Measurements from ENCODE around the gene PIP4K2A. TPM values are rescaled to one million over a fixed set of nuclear protein-coding genes. Genes with fewer than 3 reads are reported as not detected.

PIP4K2A gene
- total RNA-seq, 1 donor from 2014 or later: 44.1 TPM

DNA sequence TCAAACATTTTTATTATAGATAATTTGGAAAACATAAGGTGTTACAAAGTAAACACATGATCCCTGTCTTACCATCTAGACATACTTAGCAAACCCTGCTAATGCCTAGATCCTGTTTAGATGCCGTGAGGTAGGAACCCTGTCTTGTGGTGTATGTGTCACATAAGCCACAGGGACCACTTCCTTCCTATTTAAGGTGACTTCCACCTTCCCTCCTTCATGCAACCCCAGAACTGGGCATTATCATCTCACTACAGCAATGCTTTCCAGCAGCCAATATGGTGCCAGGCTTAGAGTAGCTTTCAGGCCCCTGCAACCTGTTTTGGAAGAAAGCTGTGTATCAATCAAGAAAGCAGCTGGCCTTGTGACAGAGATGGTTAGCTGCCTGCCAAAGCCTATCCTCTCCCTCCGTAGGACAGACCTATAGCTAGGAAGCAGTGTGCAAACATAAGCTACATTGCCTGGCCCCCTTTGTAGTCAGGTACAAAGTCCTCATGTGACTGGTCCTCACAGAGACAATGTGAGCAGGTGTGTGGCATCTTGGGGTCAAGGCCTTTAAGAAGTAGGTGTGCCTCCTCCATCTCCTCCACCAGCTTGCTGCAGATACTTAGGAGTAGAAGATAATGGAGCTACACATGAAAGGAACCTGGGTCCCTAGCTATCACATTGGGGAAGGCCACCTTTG lies 222.3 kb downstream of the PIP4K2A start:
- Mint-ChIP-seq H3K4me3 (ENCODE audit: unreplicated experiment) (no peak overlapping the region), H3K9me3 (ENCODE audit: low read depth) (no peaks in the 10 kb centered on the region), H3K27me3 (ENCODE audit: low read depth) (peaks cover 5% of the 10 kb centered on the region), H3K36me3 (ENCODE audit: low read depth) (peaks cover 2% of the 10 kb centered on the region), H3K4me1 (ENCODE audit: low read depth) (peaks cover 5% of the 10 kb centered on the region), H3K27ac (ENCODE audit: unreplicated experiment) (no peak overlapping the region)
- TF ChIP-seq, protein P1, sequence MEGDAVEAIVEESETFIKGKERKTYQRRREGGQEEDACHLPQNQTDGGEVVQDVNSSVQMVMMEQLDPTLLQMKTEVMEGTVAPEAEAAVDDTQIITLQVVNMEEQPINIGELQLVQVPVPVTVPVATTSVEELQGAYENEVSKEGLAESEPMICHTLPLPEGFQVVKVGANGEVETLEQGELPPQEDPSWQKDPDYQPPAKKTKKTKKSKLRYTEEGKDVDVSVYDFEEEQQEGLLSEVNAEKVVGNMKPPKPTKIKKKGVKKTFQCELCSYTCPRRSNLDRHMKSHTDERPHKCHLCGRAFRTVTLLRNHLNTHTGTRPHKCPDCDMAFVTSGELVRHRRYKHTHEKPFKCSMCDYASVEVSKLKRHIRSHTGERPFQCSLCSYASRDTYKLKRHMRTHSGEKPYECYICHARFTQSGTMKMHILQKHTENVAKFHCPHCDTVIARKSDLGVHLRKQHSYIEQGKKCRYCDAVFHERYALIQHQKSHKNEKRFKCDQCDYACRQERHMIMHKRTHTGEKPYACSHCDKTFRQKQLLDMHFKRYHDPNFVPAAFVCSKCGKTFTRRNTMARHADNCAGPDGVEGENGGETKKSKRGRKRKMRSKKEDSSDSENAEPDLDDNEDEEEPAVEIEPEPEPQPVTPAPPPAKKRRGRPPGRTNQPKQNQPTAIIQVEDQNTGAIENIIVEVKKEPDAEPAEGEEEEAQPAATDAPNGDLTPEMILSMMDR (IDR thresholded peaks at IDR 0.05): no peak
- no peak for DNase-seq (ENCODE audit: low spot score)

DNA sequence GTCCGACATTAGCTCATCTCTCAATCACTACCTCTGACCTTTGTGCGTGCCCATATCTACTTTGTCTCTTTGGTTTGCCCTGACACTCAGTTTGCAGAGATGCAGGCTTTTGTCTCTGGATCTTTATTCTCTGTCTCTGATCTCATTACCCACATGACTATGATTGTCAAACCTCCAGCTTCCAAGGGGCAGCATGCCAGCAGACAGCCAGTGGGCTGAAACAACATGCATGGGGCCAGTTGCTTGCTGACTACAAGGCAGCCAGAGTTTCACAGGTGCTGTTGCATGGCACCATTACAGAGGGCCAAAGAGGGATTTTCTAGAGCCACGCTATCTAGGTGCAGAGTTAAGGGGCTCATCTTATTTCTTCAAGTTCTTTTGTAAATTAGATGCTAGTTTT lies 222.9 kb downstream of the PIP4K2A start:
- Mint-ChIP-seq H3K4me3 (ENCODE audit: unreplicated experiment) (no peak overlapping the region), H3K4me1 (ENCODE audit: low read depth) (peaks cover 10% of the 10 kb centered on the region)
- TF ChIP-seq, protein P1 (IDR thresholded peaks at IDR 0.05): no peak

DNA sequence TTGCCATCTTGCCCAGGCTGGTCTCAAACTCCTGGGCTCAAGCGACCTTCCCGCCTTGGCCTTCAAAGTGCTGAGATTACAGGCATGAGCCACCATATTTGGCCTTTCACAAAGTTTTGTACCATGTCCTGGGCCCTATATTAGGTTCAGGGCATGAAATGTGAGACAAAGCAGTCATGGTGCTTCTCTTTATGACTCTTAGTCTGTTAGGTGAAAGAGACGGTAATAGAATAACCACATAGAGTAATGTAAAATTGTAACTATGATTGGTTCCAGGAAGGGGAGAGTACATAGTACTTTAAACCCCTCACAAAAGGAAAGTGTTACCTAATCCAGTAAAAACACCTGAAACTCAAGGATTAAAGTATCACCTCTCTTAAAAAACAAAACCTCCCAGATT lies 224.4 kb downstream of the PIP4K2A start:
- TF ChIP-seq, protein P1 (IDR thresholded peaks at IDR 0.05): no peak
- peaks cover 15% of the 10 kb centered on the region for H3K4me1 Mint-ChIP-seq (ENCODE audit: low read depth)

More for the DNA sequence above, 222.9 kb downstream of the PIP4K2A start:
- Mint-ChIP-seq H3K36me3 (ENCODE audit: low read depth) (peaks cover 2% of the 10 kb centered on the region), H3K27me3 (ENCODE audit: low read depth) (peaks cover 4% of the 10 kb centered on the region), H3K27ac (ENCODE audit: unreplicated experiment) (no peak overlapping the region), H3K9me3 (ENCODE audit: low read depth) (no peaks in the 10 kb centered on the region)
- DNase-seq (ENCODE audit: low spot score): no peak

DNA sequence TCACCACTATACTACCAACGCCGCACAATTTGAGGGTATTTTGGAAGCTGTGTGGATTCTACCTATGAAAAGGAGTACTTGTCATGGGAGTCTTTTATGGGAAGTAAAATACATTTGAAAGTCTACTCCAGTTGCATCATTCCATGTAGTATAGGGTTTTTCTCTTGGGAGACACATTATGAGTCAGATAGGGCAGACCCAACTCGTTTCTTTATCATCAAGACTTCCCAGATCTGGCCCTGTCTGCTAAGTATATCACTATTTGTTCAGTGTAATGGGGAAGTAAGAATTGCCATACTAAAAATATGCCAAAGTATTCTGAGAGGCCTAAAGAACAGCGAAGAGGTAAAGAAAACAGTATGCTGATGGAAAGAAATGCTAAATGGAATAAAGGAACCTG lies 224.9 kb downstream of the PIP4K2A start:
- Mint-ChIP-seq H3K9me3 (ENCODE audit: low read depth) (no peaks in the 10 kb centered on the region), H3K36me3 (ENCODE audit: low read depth) (peaks cover 2% of the 10 kb centered on the region), H3K27ac (ENCODE audit: unreplicated experiment) (no peak overlapping the region), H3K4me3 (ENCODE audit: unreplicated experiment) (no peak overlapping the region), H3K27me3 (ENCODE audit: low read depth) (peaks cover 2% of the 10 kb centered on the region), H3K4me1 (ENCODE audit: low read depth) (peaks cover 15% of the 10 kb centered on the region)
- no peak for DNase-seq (ENCODE audit: low spot score)
- TF ChIP-seq, protein P1 (IDR thresholded peaks at IDR 0.05): no peak

More for the DNA sequence above, 224.4 kb downstream of the PIP4K2A start:
- H3K27me3 Mint-ChIP-seq (ENCODE audit: low read depth): peaks cover 2% of the 10 kb centered on the region
- H3K27ac Mint-ChIP-seq (ENCODE audit: unreplicated experiment): no peak overlapping the region
- peaks cover 2% of the 10 kb centered on the region for H3K36me3 Mint-ChIP-seq (ENCODE audit: low read depth)
- H3K4me3 Mint-ChIP-seq (ENCODE audit: unreplicated experiment): no peak overlapping the region
- DNase-seq (ENCODE audit: low spot score): no peak
- H3K9me3 Mint-ChIP-seq (ENCODE audit: low read depth): no peaks in the 10 kb centered on the region

DNA sequence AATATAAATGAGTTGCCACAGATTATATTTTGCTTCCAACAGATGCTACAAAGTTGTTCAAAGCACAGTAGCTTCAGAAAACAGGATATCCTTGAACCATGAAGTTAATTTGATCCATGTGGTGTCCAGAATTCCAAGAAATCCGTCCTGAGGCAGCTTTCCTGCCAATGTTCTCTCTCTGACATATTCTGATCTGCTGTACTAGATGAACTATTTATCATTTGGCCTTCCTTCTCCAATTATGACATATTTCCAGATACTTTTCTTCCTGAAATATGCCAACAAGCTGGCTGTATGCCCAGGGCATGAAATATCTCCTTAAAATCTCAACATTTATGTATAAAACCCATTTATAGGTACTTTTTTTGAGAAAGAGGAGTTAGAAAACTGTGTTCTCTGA lies 227.9 kb downstream of the PIP4K2A start:
- no peak overlapping the region for H3K27ac Mint-ChIP-seq (ENCODE audit: unreplicated experiment)
- no peak overlapping the region for H3K4me3 Mint-ChIP-seq (ENCODE audit: unreplicated experiment)

More for the DNA sequence above, 227.9 kb downstream of the PIP4K2A start:
- H3K4me1 Mint-ChIP-seq (ENCODE audit: low read depth): peaks cover 25% of the 10 kb centered on the region
- no peaks in the 10 kb centered on the region for H3K27me3 Mint-ChIP-seq (ENCODE audit: low read depth)
- no peaks in the 10 kb centered on the region for H3K36me3 Mint-ChIP-seq (ENCODE audit: low read depth)
- DNase-seq (ENCODE audit: low spot score): no peak
- no peaks in the 10 kb centered on the region for H3K9me3 Mint-ChIP-seq (ENCODE audit: low read depth)
- TF ChIP-seq, protein P1 (IDR thresholded peaks at IDR 0.05): no peak

Other genes with a start within 250 kb of the PIP4K2A start
- 0.27 to 0.28 TPM in 2 of 3 replicates, not detected in the other for gene ARMC3, start 213.5 kb upstream of the PIP4K2A start, total RNA-seq

All from chondrocyte (in vitro differentiated cells).